ENCODE measurements around the gene NEK11. TPM values are rescaled to one million over a fixed set of nuclear protein-coding genes. Genes with fewer than 3 reads are reported as not detected.

The NEK11 gene
- polyA plus RNA-seq, 1 donor (not counting 4 experiments of a cell fraction or from before 2014, with no cell fraction given), result 9.4 TPM

DNA sequence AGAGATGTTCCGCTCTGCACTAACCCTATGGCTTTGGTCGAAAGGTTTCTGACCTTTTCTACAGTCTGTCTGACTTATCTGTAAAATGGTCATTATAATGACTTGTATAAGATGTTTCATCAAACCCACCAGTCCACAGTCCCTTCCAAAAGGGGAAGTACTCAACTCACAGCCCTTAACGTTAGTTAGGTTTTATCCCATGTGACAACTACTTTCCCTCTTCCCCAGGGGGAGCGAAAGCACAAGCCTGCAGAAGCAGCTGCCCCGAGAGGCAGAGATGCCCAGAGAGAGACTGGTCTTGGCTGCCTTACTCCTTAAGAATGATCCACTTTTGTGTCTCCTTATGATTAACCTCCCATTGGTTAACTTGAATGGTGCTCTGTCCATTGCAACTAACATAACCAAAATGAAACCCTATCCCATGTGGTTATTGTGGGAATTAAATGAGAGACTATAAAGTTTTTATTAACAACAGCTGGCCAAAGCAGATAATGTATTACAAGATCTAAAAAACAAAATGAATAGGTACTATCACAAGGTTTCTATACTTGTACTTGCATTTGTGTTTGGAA lies 6.5 kb upstream of the NEK11 start:
- no peak for TF ChIP-seq EZH2 (IDR thresholded peaks at IDR 0.05; ENCODE audit: low read length)
- TF ChIP-seq, protein P1, sequence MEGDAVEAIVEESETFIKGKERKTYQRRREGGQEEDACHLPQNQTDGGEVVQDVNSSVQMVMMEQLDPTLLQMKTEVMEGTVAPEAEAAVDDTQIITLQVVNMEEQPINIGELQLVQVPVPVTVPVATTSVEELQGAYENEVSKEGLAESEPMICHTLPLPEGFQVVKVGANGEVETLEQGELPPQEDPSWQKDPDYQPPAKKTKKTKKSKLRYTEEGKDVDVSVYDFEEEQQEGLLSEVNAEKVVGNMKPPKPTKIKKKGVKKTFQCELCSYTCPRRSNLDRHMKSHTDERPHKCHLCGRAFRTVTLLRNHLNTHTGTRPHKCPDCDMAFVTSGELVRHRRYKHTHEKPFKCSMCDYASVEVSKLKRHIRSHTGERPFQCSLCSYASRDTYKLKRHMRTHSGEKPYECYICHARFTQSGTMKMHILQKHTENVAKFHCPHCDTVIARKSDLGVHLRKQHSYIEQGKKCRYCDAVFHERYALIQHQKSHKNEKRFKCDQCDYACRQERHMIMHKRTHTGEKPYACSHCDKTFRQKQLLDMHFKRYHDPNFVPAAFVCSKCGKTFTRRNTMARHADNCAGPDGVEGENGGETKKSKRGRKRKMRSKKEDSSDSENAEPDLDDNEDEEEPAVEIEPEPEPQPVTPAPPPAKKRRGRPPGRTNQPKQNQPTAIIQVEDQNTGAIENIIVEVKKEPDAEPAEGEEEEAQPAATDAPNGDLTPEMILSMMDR (optimal IDR thresholded peaks at IDR 0.05 in 1 of 3, IDR thresholded peaks at IDR 0.05 in 1 of 3, conservative IDR thresholded peaks at IDR 0.05 in 1 of 3; ENCODE audit: extremely low read depth in 1 of 3, insufficient read depth in 2 of 3, low read length in 3 of 3), result no peak
- peaks cover 0 to 6% of the 10 kb centered on the region in 2 experiments for H3K36me3 ChIP-seq (ENCODE audit: control insufficient read depth in 2 of 2, extremely low read depth in 1 of 2, insufficient read depth in 2 of 2, low read length in 2 of 2)
- dilution Hi-C loops (cut with MboI; ENCODE audit: extremely low pct_ligation_motif_present, low sequenced_read_pairs), result no loop called here

GRCh38 chr3:131025539-131025938 lies 1.1 kb upstream of the NEK11 start:
- Histone ChIP-seq H3K4me3 (ENCODE audit: control insufficient read depth in 2 of 3, extremely low read depth in 1 of 3, insufficient read depth in 2 of 3, low read depth in 1 of 3, low read length in 3 of 3) (peak overlapping the region; percentile 67 to 91 (median 83)), H3K79me2 (ENCODE audit: control insufficient read depth, insufficient read depth, low read length) (no peaks in the 10 kb centered on the region), H2AFZ (ENCODE audit: control insufficient read depth, low read length) (no peak overlapping the region), H3K9me3 (ENCODE audit: control insufficient read depth, low read depth, low read length) (no peaks in the 10 kb centered on the region), H3K9ac (ENCODE audit: control insufficient read depth, extremely low read depth, insufficient read depth, low read length) (no peak overlapping the region), H3K4me1 (ENCODE audit: control insufficient read depth, extremely low read depth, insufficient read depth, low read length) (peaks cover 15% of the 10 kb centered on the region), H3K36me3 (ENCODE audit: control insufficient read depth in 2 of 2, extremely low read depth in 1 of 2, insufficient read depth in 2 of 2, low read length in 2 of 2) (peaks cover 0 to 3% of the 10 kb centered on the region in 2 experiments), H4K20me1 (ENCODE audit: control insufficient read depth, extremely low read depth, insufficient read depth, low read length) (no peaks in the 10 kb centered on the region), H3K27ac (ENCODE audit: control insufficient read depth, insufficient read depth, low read length) (no peak overlapping the region), H3K9me1 (ENCODE audit: control insufficient read depth, extremely low read depth, insufficient read depth, low read length) (no peaks in the 10 kb centered on the region), H3K27me3 (ENCODE audit: control insufficient read depth, extremely low read depth, insufficient read depth, low read length) (no peaks in the 10 kb centered on the region), H3K4me2 (ENCODE audit: control insufficient read depth, extremely low read depth, insufficient read depth, low read depth, low read length) (peak overlapping the region; percentile 93)
- DNase-seq (ENCODE audit: low read depth, low spot score) (no peak), FAIRE-seq (no peak)
- dilution Hi-C loops (cut with MboI; ENCODE audit: extremely low pct_ligation_motif_present, low sequenced_read_pairs), result no loop called here
- TF ChIP-seq, protein P1 (optimal IDR thresholded peaks at IDR 0.05 in 1 of 3, IDR thresholded peaks at IDR 0.05 in 1 of 3, conservative IDR thresholded peaks at IDR 0.05 in 1 of 3; ENCODE audit: extremely low read depth in 1 of 3, insufficient read depth in 2 of 3, low read length in 3 of 3), result no peak
- TF ChIP-seq EZH2 (IDR thresholded peaks at IDR 0.05; ENCODE audit: low read length), result no peak

More for the DNA sequence above, 6.5 kb upstream of the NEK11 start:
- no peaks in the 10 kb centered on the region for H3K79me2 ChIP-seq (ENCODE audit: control insufficient read depth, insufficient read depth, low read length)
- no peak overlapping the region for H3K27ac ChIP-seq (ENCODE audit: control insufficient read depth, insufficient read depth, low read length)
- no peak for DNase-seq (ENCODE audit: low read depth, low spot score)
- H3K9me3 ChIP-seq (ENCODE audit: control insufficient read depth, low read depth, low read length), result no peaks in the 10 kb centered on the region
- H3K9me1 ChIP-seq (ENCODE audit: control insufficient read depth, extremely low read depth, insufficient read depth, low read length), result no peaks in the 10 kb centered on the region
- H3K4me3 ChIP-seq (ENCODE audit: control insufficient read depth in 2 of 3, extremely low read depth in 1 of 3, insufficient read depth in 2 of 3, low read depth in 1 of 3, low read length in 3 of 3), result no peak overlapping the region
- FAIRE-seq, result no peak
- H2AFZ ChIP-seq (ENCODE audit: control insufficient read depth, low read length), result no peak overlapping the region
- no peak overlapping the region for H3K9ac ChIP-seq (ENCODE audit: control insufficient read depth, extremely low read depth, insufficient read depth, low read length)
- no peaks in the 10 kb centered on the region for H3K4me1 ChIP-seq (ENCODE audit: control insufficient read depth, extremely low read depth, insufficient read depth, low read length)
- no peak overlapping the region for H3K4me2 ChIP-seq (ENCODE audit: control insufficient read depth, extremely low read depth, insufficient read depth, low read depth, low read length)
- H4K20me1 ChIP-seq (ENCODE audit: control insufficient read depth, extremely low read depth, insufficient read depth, low read length), result no peaks in the 10 kb centered on the region
- no peaks in the 10 kb centered on the region for H3K27me3 ChIP-seq (ENCODE audit: control insufficient read depth, extremely low read depth, insufficient read depth, low read length)

Measured in keratinocyte (primary cell).